ENCODE data around the gene CT47A7. TPM values are rescaled to one million over a fixed set of nuclear protein-coding genes. Genes with fewer than 3 reads are reported as not detected.
"Not testable (repeated sequence)": the region's sequence is repeated elsewhere in the genome, so short reads cannot be mapped to it uniquely, and the experiment has no call there.

The CT47A7 gene
- total RNA-seq: not detected in 2 replicates

GRCh38 chrX:120956500-120956899 lies at the start of gene CT47A7:
Gene CT47A7, minus strand, starts transcription at chrX:120956600. Its CDS starts 255 bp downstream, at chrX:120956345.
- not testable (repeated sequence) for DNase-seq (ENCODE audit: low read depth, low spot score)

DNA sequence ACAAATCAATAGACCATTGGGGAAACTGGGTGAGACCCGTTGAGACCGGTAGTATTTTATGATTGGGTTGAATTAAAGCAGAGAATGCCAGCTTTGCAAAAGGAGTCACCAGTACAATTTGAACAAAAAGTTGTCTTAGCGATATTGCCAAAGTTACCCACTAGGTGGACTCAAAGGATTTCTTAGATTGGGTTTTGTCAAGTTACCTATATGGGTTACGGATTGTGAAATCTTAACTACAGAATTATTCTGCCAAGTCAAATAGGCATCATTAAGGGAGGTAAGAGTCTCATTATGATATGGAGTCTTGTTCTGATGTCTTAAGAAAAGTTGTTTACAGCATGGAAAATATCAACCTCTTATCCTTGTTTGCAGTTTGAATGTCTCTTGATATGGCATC lies 44.2 kb upstream of the CT47A7 start:
- no peak for DNase-seq (ENCODE audit: low read depth, low spot score)

- DNase-seq (ENCODE audit: low read depth, low spot score): no peak
Observed at GRCh38 chrX:120999413-120999812, 43.0 kb upstream of the CT47A7 start.

GRCh38 chrX:120985660-120986059 lies 29.3 kb upstream of the CT47A7 start, which contains the start of gene CT47A1:
Gene CT47A1, minus strand, starts transcription at chrX:120985760. Its CDS starts 231 bp downstream, at chrX:120985529.
- DNase-seq (ENCODE audit: low read depth, low spot score): not testable (repeated sequence)

Other genes starting within 250 kb of the CT47A7 start
- not detected in 2 replicates for gene CT47B1, start 80.7 kb downstream of the CT47A7 start, total RNA-seq
- not detected in 2 replicates for gene CT47A11, start 19.4 kb downstream of the CT47A7 start, total RNA-seq
- gene CT47A10, start 14.6 kb downstream of the CT47A7 start, total RNA-seq: not detected in 2 replicates
- not detected in 2 replicates for gene CT47A9, start 9.7 kb downstream of the CT47A7 start, total RNA-seq
- gene CT47A8, start 4.9 kb downstream of the CT47A7 start, total RNA-seq: not detected in 2 replicates
- gene CT47A6, start 4.9 kb upstream of the CT47A7 start, total RNA-seq: not detected in 2 replicates
- not detected in 2 replicates for gene CT47A5, start 9.7 kb upstream of the CT47A7 start, total RNA-seq
- gene CT47A4, start 14.6 kb upstream of the CT47A7 start, total RNA-seq: not detected in 2 replicates
- not detected in 2 replicates for gene CT47A3, start 19.5 kb upstream of the CT47A7 start, total RNA-seq
- not detected in 2 replicates for gene CT47A2, start 24.3 kb upstream of the CT47A7 start, total RNA-seq
- gene CT47A1, start 29.2 kb upstream of the CT47A7 start, total RNA-seq: not detected in 2 replicates
- gene GLUD2, start 91.0 kb upstream of the CT47A7 start, total RNA-seq: 3.5 and 3.7 TPM in 2 replicates

Data from pulmonary artery endothelial cell (primary cell).